ENCODE results near the gene NKAIN2. TPM values are rescaled to one million over a fixed set of nuclear protein-coding genes. Genes with fewer than 3 reads are reported as not detected.

NKAIN2 gene
- total RNA-seq, 2 experiments from 2014 or later = not detected

- no peak for DNase-seq
- ChIA-PET CTCF (no interaction called here), POLR2A (no interaction called here)
- no peaks in the 10 kb centered on the region for H3K4me1 Mint-ChIP-seq
- intact Hi-C loops (cut with DNase I, micrococcal nuclease) = no loop called here
- H3K27ac Mint-ChIP-seq = no peak overlapping the region
- ATAC-seq = no peak
- H3K27me3 Mint-ChIP-seq = peaks cover 3% of the 10 kb centered on the region
- no peaks in the 10 kb centered on the region for H3K36me3 Mint-ChIP-seq (ENCODE audit: low read depth)
- no peak overlapping the region for H3K4me3 Mint-ChIP-seq
- no peaks in the 10 kb centered on the region for H3K9me3 Mint-ChIP-seq (ENCODE audit: low read depth)
These were observed 1019.8 kb downstream of the NKAIN2 start for GRCh38 chr6:124823240-124824111.

DNA sequence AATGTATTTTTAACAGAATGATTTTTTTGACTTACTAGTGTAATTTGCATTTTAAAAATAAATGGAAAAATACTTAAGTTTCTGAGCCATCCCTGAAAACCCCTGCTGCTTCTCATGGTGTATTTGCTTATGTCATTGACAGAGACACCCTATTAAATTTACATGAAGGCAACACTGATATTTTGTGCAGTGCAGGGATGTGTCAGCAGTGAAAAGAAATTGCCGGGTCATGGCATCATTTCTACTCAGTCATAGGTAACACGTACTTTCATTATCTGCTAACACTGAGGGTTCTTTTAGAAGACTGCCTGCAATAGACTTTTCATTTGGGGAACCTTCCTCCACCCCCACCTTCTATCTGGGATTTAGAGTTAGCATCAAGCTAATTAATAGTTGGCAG lies 1021.9 kb downstream of the NKAIN2 start:
- ChIA-PET POLR2A (no interaction called here), CTCF (no interaction called here)
- no peak for ATAC-seq
- intact Hi-C loops (cut with DNase I, micrococcal nuclease) = no loop called here
- Mint-ChIP-seq H3K27ac (no peak overlapping the region), H3K9me3 (ENCODE audit: low read depth) (no peaks in the 10 kb centered on the region), H3K27me3 (no peaks in the 10 kb centered on the region), H3K4me3 (no peak overlapping the region), H3K4me1 (no peaks in the 10 kb centered on the region), H3K36me3 (ENCODE audit: low read depth) (no peaks in the 10 kb centered on the region)
- no peak for DNase-seq

DNA sequence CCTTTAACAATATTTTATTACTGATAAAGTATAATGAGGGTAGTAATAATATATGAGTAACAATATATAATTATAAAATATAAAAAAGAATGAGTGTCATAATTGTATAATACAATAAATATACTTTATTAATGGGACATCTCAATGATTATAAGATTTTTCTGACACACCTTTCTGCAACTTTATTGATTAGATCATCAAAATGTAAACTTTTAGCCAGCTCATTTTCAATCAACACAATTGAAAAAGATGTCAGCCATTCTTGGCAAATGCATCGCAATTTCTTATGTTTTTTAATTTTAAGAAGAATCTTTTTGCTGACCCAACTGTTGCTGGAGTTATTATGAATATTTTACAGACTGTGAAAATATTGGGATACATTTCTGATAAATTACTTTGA lies 1026.2 kb downstream of the NKAIN2 start:
- H3K27me3 Mint-ChIP-seq = no peaks in the 10 kb centered on the region
- no peak for DNase-seq
- intact Hi-C loops (cut with DNase I, micrococcal nuclease) = no loop called here

GRCh38 chr6:124830506-124830905 lies 1026.8 kb downstream of the NKAIN2 start:
- Mint-ChIP-seq H3K4me1 (no peaks in the 10 kb centered on the region), H3K27me3 (no peaks in the 10 kb centered on the region), H3K36me3 (ENCODE audit: low read depth) (no peaks in the 10 kb centered on the region), H3K9me3 (ENCODE audit: low read depth) (no peaks in the 10 kb centered on the region), H3K27ac (no peak overlapping the region), H3K4me3 (no peak overlapping the region)
- ATAC-seq = no peak
- intact Hi-C loops (cut with DNase I, micrococcal nuclease) = no loop called here
- no peak for DNase-seq
- ChIA-PET POLR2A (no interaction called here), CTCF (no interaction called here)

More for the DNA sequence above, 1026.2 kb downstream of the NKAIN2 start:
- CTCF ChIA-PET = no interaction called here
- POLR2A ChIA-PET = no interaction called here
- Mint-ChIP-seq H3K9me3 (ENCODE audit: low read depth) (no peaks in the 10 kb centered on the region), H3K4me1 (no peaks in the 10 kb centered on the region), H3K27ac (no peak overlapping the region), H3K4me3 (no peak overlapping the region), H3K36me3 (ENCODE audit: low read depth) (no peaks in the 10 kb centered on the region)
- ATAC-seq = no peak

GRCh38 chr6:124854338-124854922 lies 1050.8 kb downstream of the NKAIN2 start:
- ChIA-PET CTCF (interaction anchor here (0.9 kb wide), 1 partner anchor 1052 kb away, joined by 7 read pairs; no protein-coding TSS in a partner anchor), POLR2A (no interaction called here)

DNA sequence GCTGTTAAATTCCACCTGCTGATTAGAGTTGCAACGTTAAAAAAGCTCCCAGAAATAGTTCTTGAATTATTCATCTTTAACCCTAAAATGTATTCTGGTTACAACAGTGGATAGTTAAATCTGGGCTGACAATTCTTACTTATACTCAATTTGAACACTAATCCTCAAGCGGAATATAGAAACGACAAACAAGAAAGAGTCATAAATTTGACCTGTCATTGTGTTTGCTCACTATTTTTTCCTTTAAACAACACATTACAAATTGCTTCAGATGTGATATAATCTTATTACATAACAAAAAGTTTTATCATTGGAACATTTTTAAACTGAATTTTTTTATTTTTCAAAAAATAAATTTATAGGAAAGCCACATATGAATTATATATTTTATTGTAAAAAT lies 1054.1 kb downstream of the NKAIN2 start:
- POLR2A ChIA-PET = no interaction called here
- no peak for DNase-seq
- CTCF ChIA-PET = interaction anchor here (1.2 kb wide), 1 partner anchor 255 kb away, joined by 4 read pairs; no protein-coding TSS in a partner anchor
- ATAC-seq = no peak
- Mint-ChIP-seq H3K27ac (no peak overlapping the region), H3K36me3 (ENCODE audit: low read depth) (no peaks in the 10 kb centered on the region), H3K4me3 (no peak overlapping the region), H3K4me1 (no peaks in the 10 kb centered on the region), H3K9me3 (ENCODE audit: low read depth) (no peaks in the 10 kb centered on the region), H3K27me3 (no peaks in the 10 kb centered on the region)
- intact Hi-C loops (cut with DNase I, micrococcal nuclease) = no loop called here

More at GRCh38 chr6:124854338-124854922, 1050.8 kb downstream of the NKAIN2 start:
- no peak overlapping the region for H3K27ac Mint-ChIP-seq
- intact Hi-C loops (cut with DNase I, micrococcal nuclease) = loop anchor here (1.0 to 2.0 kb wide), 2 partner anchors 1052 kb away; partner anchors contain the start of gene NKAIN2 (in 1 of the 2)
- H3K36me3 Mint-ChIP-seq (ENCODE audit: low read depth) = no peaks in the 10 kb centered on the region
- H3K27me3 Mint-ChIP-seq = no peaks in the 10 kb centered on the region
- no peaks in the 10 kb centered on the region for H3K4me1 Mint-ChIP-seq
- H3K9me3 Mint-ChIP-seq (ENCODE audit: low read depth) = no peaks in the 10 kb centered on the region
- no peak overlapping the region for H3K4me3 Mint-ChIP-seq
- DNase-seq (no peak), ATAC-seq (no peak)

- DNase-seq (no peak), ATAC-seq (no peak)
- Mint-ChIP-seq H3K36me3 (ENCODE audit: low read depth) (no peaks in the 10 kb centered on the region), H3K27ac (no peak overlapping the region), H3K4me3 (no peak overlapping the region), H3K4me1 (no peaks in the 10 kb centered on the region), H3K9me3 (ENCODE audit: low read depth) (no peaks in the 10 kb centered on the region), H3K27me3 (peaks cover 5% of the 10 kb centered on the region)
- ChIA-PET CTCF (no interaction called here), POLR2A (no interaction called here)
- intact Hi-C loops (cut with DNase I, micrococcal nuclease) = no loop called here
These were observed 1054.9 kb downstream of the NKAIN2 start for GRCh38 chr6:124858564-124858963.

- no peak overlapping the region for H3K4me3 Mint-ChIP-seq
- DNase-seq = no peak
- ChIA-PET CTCF (no interaction called here), POLR2A (no interaction called here)
- H3K27me3 Mint-ChIP-seq = peaks cover 5% of the 10 kb centered on the region
- no peaks in the 10 kb centered on the region for H3K4me1 Mint-ChIP-seq
- no peak for ATAC-seq
- H3K36me3 Mint-ChIP-seq (ENCODE audit: low read depth) = no peaks in the 10 kb centered on the region
- intact Hi-C loops (cut with DNase I, micrococcal nuclease) = no loop called here
- H3K27ac Mint-ChIP-seq = no peak overlapping the region
- no peaks in the 10 kb centered on the region for H3K9me3 Mint-ChIP-seq (ENCODE audit: low read depth)
These were observed 1055.7 kb downstream of the NKAIN2 start for GRCh38 chr6:124859366-124859765.

DNA sequence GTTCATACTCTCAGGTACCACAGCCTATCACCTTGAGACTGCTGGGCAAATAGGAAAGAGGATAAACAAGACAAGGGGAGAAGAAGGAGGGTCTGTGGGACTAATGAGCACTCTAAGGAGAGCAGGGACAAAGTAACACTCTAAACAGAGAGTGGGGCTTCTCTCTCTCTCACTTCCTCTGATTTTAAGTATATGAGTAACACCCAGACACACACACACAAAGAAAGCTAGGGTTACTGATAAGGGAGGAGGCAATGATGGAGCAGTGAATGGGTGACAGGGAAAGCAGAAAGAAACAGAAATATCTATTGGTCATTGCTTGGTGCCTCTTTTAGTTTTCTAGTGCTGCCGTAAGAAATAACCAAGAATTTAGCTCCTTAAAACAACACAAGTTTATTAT lies 1062.4 kb downstream of the NKAIN2 start:
- POLR2A ChIA-PET = no interaction called here
- CTCF ChIA-PET = interaction anchor here (0.7 kb wide), 1 partner anchor 98 kb away, joined by 3 read pairs; no protein-coding TSS in a partner anchor
- Mint-ChIP-seq H3K27ac (no peak overlapping the region), H3K27me3 (peaks cover 7% of the 10 kb centered on the region), H3K9me3 (ENCODE audit: low read depth) (no peaks in the 10 kb centered on the region), H3K36me3 (ENCODE audit: low read depth) (no peaks in the 10 kb centered on the region), H3K4me3 (no peak overlapping the region), H3K4me1 (no peaks in the 10 kb centered on the region)
- DNase-seq (no peak), ATAC-seq (no peak)
- intact Hi-C loops (cut with DNase I, micrococcal nuclease) = no loop called here

GRCh38 chr6:124867121-124867520 lies 1063.5 kb downstream of the NKAIN2 start:
- H3K4me3 Mint-ChIP-seq = no peak overlapping the region
- ChIA-PET CTCF (no interaction called here), POLR2A (no interaction called here)
- no peak for ATAC-seq
- H3K27ac Mint-ChIP-seq = no peak overlapping the region
- H3K27me3 Mint-ChIP-seq = peaks cover 7% of the 10 kb centered on the region
- no peaks in the 10 kb centered on the region for H3K4me1 Mint-ChIP-seq
- no peaks in the 10 kb centered on the region for H3K36me3 Mint-ChIP-seq (ENCODE audit: low read depth)
- DNase-seq = no peak
- intact Hi-C loops (cut with DNase I, micrococcal nuclease) = no loop called here
- H3K9me3 Mint-ChIP-seq (ENCODE audit: low read depth) = no peaks in the 10 kb centered on the region

DNA sequence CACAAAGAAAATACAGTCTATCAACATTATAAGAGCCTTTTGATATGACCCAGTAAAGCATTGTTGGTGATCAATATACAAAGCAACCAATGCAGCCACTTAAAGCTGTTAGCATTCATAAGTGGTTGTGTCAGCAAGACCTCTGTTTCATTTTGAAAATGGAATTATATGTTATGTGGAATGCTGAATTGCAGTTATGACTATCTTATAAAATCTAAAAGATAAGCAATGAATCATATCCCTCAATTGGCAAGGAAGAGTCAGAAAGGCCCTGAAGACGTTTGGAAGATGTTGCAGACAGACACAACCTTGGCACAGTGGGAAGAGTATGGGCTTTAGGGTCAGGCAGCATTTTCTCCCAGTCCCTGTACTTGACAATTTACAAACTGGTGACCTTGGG lies 1064.8 kb downstream of the NKAIN2 start:
- intact Hi-C loops (cut with DNase I, micrococcal nuclease) = no loop called here
- no peak overlapping the region for H3K27ac Mint-ChIP-seq
- POLR2A ChIA-PET = no interaction called here

DNA sequence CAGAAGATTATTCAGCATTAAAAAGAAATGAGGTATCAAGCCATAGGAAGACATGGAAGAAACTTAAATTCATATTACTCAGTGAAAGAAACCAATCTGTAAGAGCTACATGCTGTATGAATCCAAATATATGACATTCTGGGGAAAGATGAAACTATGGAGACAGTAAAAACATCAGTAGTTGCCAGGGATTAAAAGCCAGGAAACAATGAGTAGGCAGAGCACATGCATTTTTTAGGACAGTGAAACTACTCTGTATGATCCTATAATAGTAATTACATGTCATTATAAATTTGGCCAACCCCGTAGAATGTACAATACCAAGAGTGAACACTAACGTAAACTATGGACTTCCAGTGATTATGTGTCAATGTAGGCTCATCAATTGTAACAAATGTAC lies 1065.8 kb downstream of the NKAIN2 start:
- Mint-ChIP-seq H3K27me3 (peaks cover 2% of the 10 kb centered on the region), H3K4me1 (no peaks in the 10 kb centered on the region)

More for the DNA sequence above, 1064.8 kb downstream of the NKAIN2 start:
- peaks cover 2% of the 10 kb centered on the region for H3K27me3 Mint-ChIP-seq
- H3K4me1 Mint-ChIP-seq = no peaks in the 10 kb centered on the region
- H3K9me3 Mint-ChIP-seq (ENCODE audit: low read depth) = no peaks in the 10 kb centered on the region
- CTCF ChIA-PET = interaction anchor here (1.0 to 1.2 kb wide), 2 partner anchors 246 to 247 kb away, joined by 3 to 8 read pairs; no protein-coding TSS in a partner anchor
- DNase-seq (no peak), ATAC-seq (no peak)
- H3K36me3 Mint-ChIP-seq (ENCODE audit: low read depth) = no peaks in the 10 kb centered on the region
- no peak overlapping the region for H3K4me3 Mint-ChIP-seq

More for the DNA sequence above, 1065.8 kb downstream of the NKAIN2 start:
- DNase-seq (no peak), ATAC-seq (no peak)
- Mint-ChIP-seq H3K36me3 (ENCODE audit: low read depth) (no peaks in the 10 kb centered on the region), H3K27ac (no peak overlapping the region), H3K4me3 (no peak overlapping the region), H3K9me3 (ENCODE audit: low read depth) (no peaks in the 10 kb centered on the region)
- CTCF ChIA-PET = interaction anchor here (1.0 to 1.2 kb wide), 2 partner anchors 245 to 246 kb away, joined by 3 to 8 read pairs; no protein-coding TSS in a partner anchor
- intact Hi-C loops (cut with DNase I, micrococcal nuclease) = no loop called here
- POLR2A ChIA-PET = no interaction called here

Data from activated CD4-positive, alpha-beta T cell treated with anti-CD3 and anti-CD28 coated beads for 36 hours (primary cell).